K562 (cell line): ENCODE data around the gene IDUA. TPM values are rescaled to one million over a fixed set of nuclear protein-coding genes. Genes with fewer than 3 reads are reported as not detected.
A peak's percentile ranks its signal among the peaks of the same experiment; 100 is the strongest.

Experiments used
- E2F3 ChIP-seq: fragments of 250-450 bp; sonication (Bioruptor Pico); IDR thresholded peaks from 2 replicates; pipeline ENCODE4 v1.4.0; 2020; ENCODE audit warnings: mild to moderate bottlenecking
- FOXK1 ChIP-seq: sonication (generic); formaldehyde crosslinking; IDR thresholded peaks from 2 replicates; pipeline ENCODE4 v1.8.0; 2022; ENCODE audit warnings: missing genetic modification reagents, mild to moderate bottlenecking, borderline replicate concordance
- FOXM1 ChIP-seq, 2 experiments: fragments of 450-650 bp in 1 of 2; sonication (generic) in 1 of 2; formaldehyde crosslinking in 1 of 2; IDR thresholded peaks; 2 replicates each; pipeline versions ENCODE4 v1.6.1 to v1.9.0; 2017 to 2022; ENCODE audit warnings: low read depth in 2 of 2, mild to moderate bottlenecking in 2 of 2, missing genetic modification reagents in 1 of 2, moderate library complexity in 1 of 2
- FOXP4 ChIP-seq: sonication (generic); formaldehyde crosslinking; IDR thresholded peaks from 2 replicates; pipeline ENCODE4 v1.8.0; 2022; ENCODE audit warnings: mild to moderate bottlenecking, missing genetic modification reagents, borderline replicate concordance
- HMG20A ChIP-seq: fragments of 450-650 bp; formaldehyde crosslinking; conservative IDR thresholded peaks from 2 replicates; pipeline ENCODE4 v1.4.0; 2020; ENCODE audit warnings: mild to moderate bottlenecking, mixed read lengths
- MAFF ChIP-seq: IDR thresholded peaks from 2 replicates; pipeline ENCODE4 v1.6.1; 2012; ENCODE audit warnings: low read length, improper control_type of control experiment
- NR1H2 ChIP-seq: sonication (generic); formaldehyde crosslinking; IDR thresholded peaks from 2 replicates; pipeline ENCODE4 v1.4.0; 2020; ENCODE audit warnings: mild to moderate bottlenecking, missing genetic modification reagents
- RBFOX2 ChIP-seq: fragments of 200-400 bp; formaldehyde crosslinking; IDR thresholded peaks from 2 replicates; pipeline ENCODE4 v1.6.1; 2017; ENCODE audit warnings: low read depth, mild to moderate bottlenecking, low read length, moderate library complexity
- SRSF3 ChIP-seq: fragments of 200-400 bp; formaldehyde crosslinking; IDR thresholded peaks from 2 replicates; pipeline ENCODE4 v1.6.1; 2016; ENCODE audit warnings: mild to moderate bottlenecking, low read length, moderate library complexity; ENCODE audit not compliant: insufficient read depth
- TARDBP ChIP-seq: fragments of 450-650 bp; IDR thresholded peaks from 2 replicates; pipeline ENCODE4 v1.6.1; 2016
- THRAP3 ChIP-seq: fragments of 450-650 bp; IDR thresholded peaks from 2 replicates; pipeline ENCODE4 v1.6.1; 2016; ENCODE audit warnings: mild to moderate bottlenecking, inconsistent platforms, borderline replicate concordance
- ZNF143 ChIP-seq: sonication (generic); formaldehyde crosslinking; IDR thresholded peaks from 2 replicates; pipeline ENCODE4 v1.9.0; 2022; ENCODE audit warnings: mild to moderate bottlenecking, missing genetic modification reagents
- ZNF586 ChIP-seq: fragments of 450-650 bp; formaldehyde crosslinking; conservative IDR thresholded peaks from 2 replicates; pipeline ENCODE4 v1.4.0; 2020; ENCODE audit warnings: mild to moderate bottlenecking, moderate library complexity
- polyA plus RNA-seq, 8 experiments: library from polyadenylated mRNA; depleted of rRNA in 4 of 8; stranded (reverse) in 5 of 8; unstranded in 3 of 8; fragments of >200 nt; fragmentation: Nextera tagmentation in 2 of 8; fragmentation: Illumina TruSeq in 1 of 8; extraction: Ambion mirVana in 2 of 8; extraction: Trizol in 1 of 8; gene quantifications; 2 replicates each; pipeline versions ENCODE4 v1.2.1 to v1.2.3, GENCODE V29; 2011 to 2014; ENCODE audit warnings: inconsistent platforms in 1 of 8, missing spikeins in 1 of 8
- total RNA-seq, 7 experiments: library from RNA; depleted of rRNA in 6 of 7; stranded (reverse); fragments of >200 nt in 6 of 7; fragmentation: Illumina TruSeq in 2 of 7; extraction: Trizol in 2 of 7; gene quantifications; 2 replicates each; pipeline versions ENCODE4 v1.2.1 to v1.2.3, GENCODE V29; 2011 to 2021; ENCODE audit warnings: low replicate concordance in 1 of 7
- TF ChIP-seq, protein P1 (sequence below): fragments of 450-650 bp; IDR thresholded peaks from 2 replicates; pipeline ENCODE4 v1.6.1; 2016; ENCODE audit warnings: mild to moderate bottlenecking
- TF ChIP-seq, protein P2 (sequence below): fragments of 250-450 bp; sonication (Bioruptor Pico); IDR thresholded peaks from 2 replicates; pipeline ENCODE4 v1.4.0; 2020; ENCODE audit warnings: borderline replicate concordance
- TF ChIP-seq, protein P3 (sequence below): fragments of 250-450 bp; sonication (Bioruptor Pico); IDR thresholded peaks from 2 replicates; pipeline ENCODE4 v1.4.0; 2020; ENCODE audit warnings: mild to moderate bottlenecking, moderate library complexity
- TF ChIP-seq, protein P4 (sequence below), 2 experiments: fragments of 450-650 bp in 1 of 2; sonication (generic) in 1 of 2; formaldehyde crosslinking in 1 of 2; IDR thresholded peaks in 1 of 2; conservative IDR thresholded peaks in 1 of 2; 2 replicates each; pipeline versions ENCODE4 v1.6.1 to v1.8.1; 2016 to 2023; ENCODE audit warnings: mild to moderate bottlenecking in 2 of 2, moderate library complexity in 2 of 2, inconsistent platforms in 1 of 2, missing genetic modification reagents in 1 of 2

Gene IDUA
- total and polyA plus RNA-seq, 9 of the 15 experiments (the other 6 are each of a cell fraction or from before 2014, with no cell fraction given) = 0.04 to 16.1 (median 1.2) TPM

DNA sequence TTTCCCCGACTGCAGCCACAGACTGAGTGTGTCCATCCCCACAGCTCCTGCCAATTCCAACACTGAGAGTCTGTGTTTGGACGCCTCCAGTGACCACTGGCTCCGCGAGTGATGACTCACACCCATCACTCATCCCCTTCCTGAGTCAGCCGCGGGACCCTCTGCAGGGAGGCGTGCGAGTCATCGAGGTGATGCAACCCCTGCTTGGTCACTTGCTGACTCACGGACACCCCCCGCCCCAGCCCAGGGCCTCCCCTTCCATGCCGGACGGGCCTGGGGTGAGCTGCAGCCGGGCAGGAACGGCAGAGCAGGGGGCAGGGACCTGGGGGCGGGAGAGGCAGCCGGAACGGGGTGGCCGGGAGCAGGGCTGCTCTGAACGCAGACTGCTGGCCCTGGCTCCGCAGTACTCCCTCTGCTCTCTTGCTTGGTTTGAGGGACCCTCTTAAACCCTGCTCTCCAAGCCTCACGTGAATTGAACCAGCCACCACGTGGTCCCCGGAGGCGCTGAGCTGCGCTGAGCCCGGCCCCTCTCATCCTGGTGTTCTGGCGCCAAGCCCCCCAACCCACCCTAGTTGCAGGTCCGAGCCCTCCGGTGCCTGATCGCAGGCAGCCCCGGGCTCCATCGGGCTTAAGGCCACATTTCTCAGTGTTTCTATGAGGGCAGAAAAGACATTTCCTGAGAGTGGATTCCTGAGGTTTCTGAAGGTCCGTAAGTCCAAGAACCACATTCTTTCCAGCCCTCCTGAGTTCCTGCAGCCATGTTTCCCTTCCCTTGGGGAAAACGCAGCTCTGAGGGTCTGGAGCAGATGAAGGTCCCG lies 57.0 kb downstream of the IDUA start (continued):
- TF ChIP-seq, protein P1, sequence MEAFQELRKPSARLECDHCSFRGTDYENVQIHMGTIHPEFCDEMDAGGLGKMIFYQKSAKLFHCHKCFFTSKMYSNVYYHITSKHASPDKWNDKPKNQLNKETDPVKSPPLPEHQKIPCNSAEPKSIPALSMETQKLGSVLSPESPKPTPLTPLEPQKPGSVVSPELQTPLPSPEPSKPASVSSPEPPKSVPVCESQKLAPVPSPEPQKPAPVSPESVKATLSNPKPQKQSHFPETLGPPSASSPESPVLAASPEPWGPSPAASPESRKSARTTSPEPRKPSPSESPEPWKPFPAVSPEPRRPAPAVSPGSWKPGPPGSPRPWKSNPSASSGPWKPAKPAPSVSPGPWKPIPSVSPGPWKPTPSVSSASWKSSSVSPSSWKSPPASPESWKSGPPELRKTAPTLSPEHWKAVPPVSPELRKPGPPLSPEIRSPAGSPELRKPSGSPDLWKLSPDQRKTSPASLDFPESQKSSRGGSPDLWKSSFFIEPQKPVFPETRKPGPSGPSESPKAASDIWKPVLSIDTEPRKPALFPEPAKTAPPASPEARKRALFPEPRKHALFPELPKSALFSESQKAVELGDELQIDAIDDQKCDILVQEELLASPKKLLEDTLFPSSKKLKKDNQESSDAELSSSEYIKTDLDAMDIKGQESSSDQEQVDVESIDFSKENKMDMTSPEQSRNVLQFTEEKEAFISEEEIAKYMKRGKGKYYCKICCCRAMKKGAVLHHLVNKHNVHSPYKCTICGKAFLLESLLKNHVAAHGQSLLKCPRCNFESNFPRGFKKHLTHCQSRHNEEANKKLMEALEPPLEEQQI = no peak
- no peak for TF ChIP-seq ZNF586 (CRISPR knock-in tag)
- TF ChIP-seq, protein P2, sequence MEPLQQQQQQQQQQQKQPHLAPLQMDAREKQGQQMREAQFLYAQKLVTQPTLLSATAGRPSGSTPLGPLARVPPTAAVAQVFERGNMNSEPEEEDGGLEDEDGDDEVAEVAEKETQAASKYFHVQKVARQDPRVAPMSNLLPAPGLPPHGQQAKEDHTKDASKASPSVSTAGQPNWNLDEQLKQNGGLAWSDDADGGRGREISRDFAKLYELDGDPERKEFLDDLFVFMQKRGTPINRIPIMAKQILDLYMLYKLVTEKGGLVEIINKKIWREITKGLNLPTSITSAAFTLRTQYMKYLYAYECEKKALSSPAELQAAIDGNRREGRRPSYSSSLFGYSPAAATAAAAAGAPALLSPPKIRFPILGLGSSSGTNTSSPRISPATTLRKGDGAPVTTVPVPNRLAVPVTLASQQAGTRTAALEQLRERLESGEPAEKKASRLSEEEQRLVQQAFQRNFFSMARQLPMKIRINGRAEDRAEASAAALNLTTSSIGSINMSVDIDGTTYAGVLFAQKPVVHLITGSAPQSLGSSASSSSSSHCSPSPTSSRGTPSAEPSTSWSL = no peak
- peak; percentile 79 for TF ChIP-seq TARDBP
- TF ChIP-seq ZNF143 (CRISPR knock-in tag) = no peak; the same call in 1 of the 2 replicates
- no peak for TF ChIP-seq THRAP3
- peak; percentile 85 for TF ChIP-seq RBFOX2
- TF ChIP-seq, protein P3, sequence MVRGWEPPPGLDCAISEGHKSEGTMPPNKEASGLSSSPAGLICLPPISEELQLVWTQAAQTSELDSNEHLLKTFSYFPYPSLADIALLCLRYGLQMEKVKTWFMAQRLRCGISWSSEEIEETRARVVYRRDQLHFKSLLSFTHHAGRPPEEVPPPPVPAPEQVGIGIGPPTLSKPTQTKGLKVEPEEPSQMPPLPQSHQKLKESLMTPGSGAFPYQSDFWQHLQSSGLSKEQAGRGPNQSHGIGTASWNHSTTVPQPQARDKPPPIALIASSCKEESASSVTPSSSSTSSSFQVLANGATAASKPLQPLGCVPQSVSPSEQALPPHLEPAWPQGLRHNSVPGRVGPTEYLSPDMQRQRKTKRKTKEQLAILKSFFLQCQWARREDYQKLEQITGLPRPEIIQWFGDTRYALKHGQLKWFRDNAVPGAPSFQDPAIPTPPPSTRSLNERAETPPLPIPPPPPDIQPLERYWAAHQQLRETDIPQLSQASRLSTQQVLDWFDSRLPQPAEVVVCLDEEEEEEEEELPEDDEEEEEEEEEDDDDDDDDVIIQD = no peak
- peak; percentile 95; the same call in 1 of the 2 replicates for TF ChIP-seq FOXP4
- TF ChIP-seq, protein P4, sequence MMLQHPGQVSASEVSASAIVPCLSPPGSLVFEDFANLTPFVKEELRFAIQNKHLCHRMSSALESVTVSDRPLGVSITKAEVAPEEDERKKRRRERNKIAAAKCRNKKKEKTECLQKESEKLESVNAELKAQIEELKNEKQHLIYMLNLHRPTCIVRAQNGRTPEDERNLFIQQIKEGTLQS (IDR thresholded peaks at IDR 0.05) = peak; percentile 100
- TF ChIP-seq, protein P4 (CRISPR knock-in tag; conservative IDR thresholded peaks at IDR 0.05) = peak; percentile 100
- TF ChIP-seq FOXM1 (IDR thresholded peaks at IDR 0.05; ENCODE audit: low read depth) = no peak
- TF ChIP-seq FOXM1 (CRISPR knock-in tag; IDR thresholded peaks at IDR 0.05; ENCODE audit: low read depth) = no peak
- TF ChIP-seq MAFF = peak; percentile 59
- no peak for TF ChIP-seq HMG20A
- no peak for TF ChIP-seq NR1H2 (CRISPR knock-in tag)
- peak; percentile 49; the same call in 1 of the 2 replicates for TF ChIP-seq E2F3 (CRISPR knock-in tag)
- TF ChIP-seq SRSF3 = peak; percentile 48; the same call in 1 of the 2 replicates
- TF ChIP-seq FOXK1 (CRISPR knock-in tag) = peak; percentile 94
